ENCODE results near the gene NDUFA6. TPM values are rescaled to one million over a fixed set of nuclear protein-coding genes. Genes with fewer than 3 reads are reported as not detected.

NDUFA6 gene
- total and polyA plus RNA-seq, 2 of the 13 experiments (the other 11 are each of a cell fraction or from before 2014, with no cell fraction given): 68.5 to 87.8 TPM

DNA sequence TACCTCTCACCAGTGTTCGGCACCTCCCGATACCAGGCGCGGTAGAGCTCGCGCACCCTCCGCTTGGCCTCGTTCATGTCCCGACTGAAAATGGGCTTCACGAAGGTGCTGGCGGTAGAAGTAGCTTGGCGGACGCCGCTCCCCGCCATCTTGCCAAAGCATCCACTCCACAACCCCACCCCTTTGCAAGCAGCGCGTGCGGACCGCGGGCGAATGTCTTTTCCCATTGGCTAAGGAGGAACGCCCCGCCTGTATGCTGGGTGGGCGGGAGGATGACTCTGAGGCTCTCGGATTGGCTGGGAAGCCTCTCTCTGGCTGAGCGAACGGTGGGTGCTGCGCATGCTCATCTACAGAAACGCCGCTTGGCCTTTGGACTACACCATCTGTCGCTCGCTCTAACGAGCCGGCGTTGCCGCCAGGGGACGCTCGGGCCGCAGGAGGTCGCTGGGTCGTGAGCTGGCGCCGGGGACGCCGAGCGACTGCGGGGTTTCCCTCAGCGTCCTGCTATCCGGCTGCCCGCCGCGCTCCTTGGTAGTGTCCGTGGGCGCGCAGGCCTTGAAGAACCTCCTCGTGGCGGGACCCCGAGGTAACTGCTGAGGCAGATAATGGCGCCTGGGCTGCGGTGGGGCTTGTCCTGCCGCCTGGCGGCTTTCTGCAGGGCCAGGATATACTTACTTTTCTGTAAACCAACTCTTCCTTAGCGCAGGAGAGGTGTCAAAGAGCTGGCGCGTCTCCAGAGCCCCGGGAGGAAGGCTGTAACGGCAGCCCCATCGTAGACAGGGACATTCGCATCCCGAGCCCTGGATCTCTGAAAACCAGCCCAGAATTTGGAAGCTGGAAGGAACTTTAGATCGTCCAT is at the start of gene NDUFA6 (continued):
- TF ChIP-seq, protein P1, sequence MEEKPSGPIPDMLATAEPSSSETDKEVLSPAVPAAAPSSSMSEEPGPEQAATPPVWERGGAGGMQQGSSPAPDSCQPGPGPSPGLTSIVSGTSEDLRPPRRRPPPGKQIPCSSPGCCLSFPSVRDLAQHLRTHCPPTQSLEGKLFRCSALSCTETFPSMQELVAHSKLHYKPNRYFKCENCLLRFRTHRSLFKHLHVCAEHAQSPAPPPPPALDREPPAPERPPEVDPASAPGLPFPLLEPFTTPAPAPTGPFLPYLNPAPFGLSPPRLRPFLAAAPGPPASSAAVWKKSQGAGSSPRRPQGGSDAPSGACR (CRISPR knock-in tag; IDR thresholded peaks at IDR 0.05): no peak; the same call in 1 of the 2 replicates
- no peak for TF ChIP-seq RARG (CRISPR knock-in tag; IDR thresholded peaks at IDR 0.05; ENCODE audit: low read depth)
- peak; percentile 82; the same call in 1 of the 2 replicates for TF ChIP-seq ZNF670 (CRISPR knock-in tag; IDR thresholded peaks at IDR 0.05; ENCODE audit: borderline replicate concordance)
- peak; percentile 84 for TF ChIP-seq HOXA5 (CRISPR knock-in tag; IDR thresholded peaks at IDR 0.05)
- TF ChIP-seq MLLT10 (CRISPR knock-in tag; IDR thresholded peaks at IDR 0.05): no peak
- no peak; the same call in 1 of the 2 replicates for TF ChIP-seq ZNF746 (CRISPR knock-in tag; IDR thresholded peaks at IDR 0.05)
- no peak for TF ChIP-seq ZNF724P (CRISPR knock-in tag; IDR thresholded peaks at IDR 0.05; ENCODE audit: borderline replicate concordance)
- TF ChIP-seq, protein P2, sequence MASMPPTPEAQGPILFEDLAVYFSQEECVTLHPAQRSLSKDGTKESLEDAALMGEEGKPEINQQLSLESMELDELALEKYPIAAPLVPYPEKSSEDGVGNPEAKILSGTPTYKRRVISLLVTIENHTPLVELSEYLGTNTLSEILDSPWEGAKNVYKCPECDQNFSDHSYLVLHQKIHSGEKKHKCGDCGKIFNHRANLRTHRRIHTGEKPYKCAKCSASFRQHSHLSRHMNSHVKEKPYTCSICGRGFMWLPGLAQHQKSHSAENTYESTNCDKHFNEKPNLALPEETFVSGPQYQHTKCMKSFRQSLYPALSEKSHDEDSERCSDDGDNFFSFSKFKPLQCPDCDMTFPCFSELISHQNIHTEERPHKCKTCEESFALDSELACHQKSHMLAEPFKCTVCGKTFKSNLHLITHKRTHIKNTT (CRISPR knock-in tag; IDR thresholded peaks at IDR 0.05): no peak
- TF ChIP-seq ZNF780A (CRISPR knock-in tag; IDR thresholded peaks at IDR 0.05): no peak
- TF ChIP-seq TMF1 (CRISPR knock-in tag; IDR thresholded peaks at IDR 0.05; ENCODE audit: low read depth): peak; percentile 61; the same call in 1 of the 2 replicates
- TF ChIP-seq ZFYVE20 (CRISPR knock-in tag; IDR thresholded peaks at IDR 0.05; ENCODE audit: borderline replicate concordance, low read depth): no peak
- TF ChIP-seq NR2F6 (IDR thresholded peaks at IDR 0.05): no peak
- TF ChIP-seq NR2F6 (CRISPR knock-in tag; IDR thresholded peaks at IDR 0.05): peak; percentile 78; the same call in 1 of the 2 replicates
- TF ChIP-seq IRX3 (CRISPR knock-in tag; IDR thresholded peaks at IDR 0.05; ENCODE audit: borderline replicate concordance, low read depth): peak; percentile 70; the same call in 1 of the 2 replicates
- peak; percentile 90; the same call in 1 of the 2 replicates for TF ChIP-seq ZNF225 (CRISPR knock-in tag; IDR thresholded peaks at IDR 0.05)
- no peak for TF ChIP-seq ZNF329 (CRISPR knock-in tag; IDR thresholded peaks at IDR 0.05; ENCODE audit: low read depth)
- TF ChIP-seq, protein P3, sequence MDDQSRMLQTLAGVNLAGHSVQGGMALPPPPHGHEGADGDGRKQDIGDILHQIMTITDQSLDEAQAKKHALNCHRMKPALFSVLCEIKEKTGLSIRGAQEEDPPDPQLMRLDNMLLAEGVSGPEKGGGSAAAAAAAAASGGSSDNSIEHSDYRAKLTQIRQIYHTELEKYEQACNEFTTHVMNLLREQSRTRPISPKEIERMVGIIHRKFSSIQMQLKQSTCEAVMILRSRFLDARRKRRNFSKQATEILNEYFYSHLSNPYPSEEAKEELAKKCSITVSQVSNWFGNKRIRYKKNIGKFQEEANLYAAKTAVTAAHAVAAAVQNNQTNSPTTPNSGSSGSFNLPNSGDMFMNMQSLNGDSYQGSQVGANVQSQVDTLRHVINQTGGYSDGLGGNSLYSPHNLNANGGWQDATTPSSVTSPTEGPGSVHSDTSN (CRISPR knock-in tag; IDR thresholded peaks at IDR 0.05; ENCODE audit: borderline replicate concordance): no peak
- TF ChIP-seq ZNF354B (CRISPR knock-in tag; IDR thresholded peaks at IDR 0.05): no peak
- TF ChIP-seq KMT2A (CRISPR knock-in tag; IDR thresholded peaks at IDR 0.05): peak; percentile 88
- TF ChIP-seq MXI1 (IDR thresholded peaks at IDR 0.05; ENCODE audit: borderline replicate concordance, low read depth, low read length): peak; percentile 78; the same call in 1 of the 3 replicates
- TF ChIP-seq, protein P4, sequence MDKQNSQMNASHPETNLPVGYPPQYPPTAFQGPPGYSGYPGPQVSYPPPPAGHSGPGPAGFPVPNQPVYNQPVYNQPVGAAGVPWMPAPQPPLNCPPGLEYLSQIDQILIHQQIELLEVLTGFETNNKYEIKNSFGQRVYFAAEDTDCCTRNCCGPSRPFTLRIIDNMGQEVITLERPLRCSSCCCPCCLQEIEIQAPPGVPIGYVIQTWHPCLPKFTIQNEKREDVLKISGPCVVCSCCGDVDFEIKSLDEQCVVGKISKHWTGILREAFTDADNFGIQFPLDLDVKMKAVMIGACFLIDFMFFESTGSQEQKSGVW (CRISPR knock-in tag; IDR thresholded peaks at IDR 0.05; ENCODE audit: borderline replicate concordance): no peak
- no peak for TF ChIP-seq SIN3B (IDR thresholded peaks at IDR 0.05; ENCODE audit: low read length)
- peak; percentile 67 for TF ChIP-seq ZNF556 (CRISPR knock-in tag; IDR thresholded peaks at IDR 0.05; ENCODE audit: borderline replicate concordance)
- no peak; the same call in 1 of the 2 replicates for TF ChIP-seq ZNF12 (CRISPR knock-in tag; IDR thresholded peaks at IDR 0.05)
- 0 out of 2 replicates have a peak, but pooled peaks have one; percentile 46 for TF ChIP-seq MIER3 (CRISPR knock-in tag; IDR thresholded peaks at IDR 0.05; ENCODE audit: borderline replicate concordance)
- TF ChIP-seq ZC3H4 (CRISPR knock-in tag; IDR thresholded peaks at IDR 0.05; ENCODE audit: borderline replicate concordance): no peak
- no peak for TF ChIP-seq ATAD3A (CRISPR knock-in tag; IDR thresholded peaks at IDR 0.05)
- TF ChIP-seq CCAR2 (optimal IDR thresholded peaks at IDR 0.05; ENCODE audit: low read depth, low read length): no peak

Measured in HepG2 (cell line).